ENCODE measurements around the gene TMEM191C.

Gene TMEM191C

GRCh38 chr22:21447694-21448402 lies 19.3 kb upstream of the TMEM191C start:
- no peaks in the 10 kb centered on the region for H3K36me3 ChIP-seq (ENCODE audit: insufficient read depth)

GRCh38 chr22:21448627-21449416 lies 18.4 kb upstream of the TMEM191C start:
- Histone ChIP-seq H3K36me3 (ENCODE audit: insufficient read depth) (no peaks in the 10 kb centered on the region), H4K20me1 (ENCODE audit: insufficient read depth) (no peaks in the 10 kb centered on the region), H3K4me1 (ENCODE audit: low read depth, poor library complexity, severe bottlenecking) (no peaks in the 10 kb centered on the region), H3K27me3 (ENCODE audit: insufficient read depth, low read depth) (no peaks in the 10 kb centered on the region), H3K4me2 (no peak overlapping the region), H3K4me3 (IDR thresholded peaks at IDR 0.05; ENCODE audit: insufficient read depth, low read depth, low read length) (no peak overlapping the region), H3K9ac (no peak overlapping the region), H3K79me2 (ENCODE audit: insufficient read depth, low read depth) (no peaks in the 10 kb centered on the region), H3K27ac (no peak overlapping the region), H2AFZ (ENCODE audit: low read depth) (no peak overlapping the region)
- TF ChIP-seq CTCF (conservative IDR thresholded peaks at IDR 0.05; ENCODE audit: low read depth, low read length), result no peak

More at GRCh38 chr22:21447694-21448402, 19.3 kb upstream of the TMEM191C start:
- Histone ChIP-seq H3K9ac (no peak overlapping the region), H4K20me1 (ENCODE audit: insufficient read depth) (no peaks in the 10 kb centered on the region), H3K4me1 (ENCODE audit: low read depth, poor library complexity, severe bottlenecking) (no peaks in the 10 kb centered on the region), H2AFZ (ENCODE audit: low read depth) (no peak overlapping the region), H3K79me2 (ENCODE audit: insufficient read depth, low read depth) (no peaks in the 10 kb centered on the region), H3K27me3 (ENCODE audit: insufficient read depth, low read depth) (no peaks in the 10 kb centered on the region), H3K4me2 (no peak overlapping the region), H3K4me3 (IDR thresholded peaks at IDR 0.05; ENCODE audit: insufficient read depth, low read depth, low read length) (no peak overlapping the region), H3K27ac (no peak overlapping the region)
- no peak for TF ChIP-seq CTCF (conservative IDR thresholded peaks at IDR 0.05; ENCODE audit: low read depth, low read length)

- TF ChIP-seq CTCF (conservative IDR thresholded peaks at IDR 0.05; ENCODE audit: low read depth, low read length), result no peak
- Histone ChIP-seq H3K9ac (no peak overlapping the region), H3K4me1 (ENCODE audit: low read depth, poor library complexity, severe bottlenecking) (no peaks in the 10 kb centered on the region), H3K27ac (no peak overlapping the region), H2AFZ (ENCODE audit: low read depth) (no peak overlapping the region), H3K4me2 (no peak overlapping the region), H3K4me3 (IDR thresholded peaks at IDR 0.05; ENCODE audit: insufficient read depth, low read depth, low read length) (no peak overlapping the region), H4K20me1 (ENCODE audit: insufficient read depth) (no peaks in the 10 kb centered on the region), H3K36me3 (ENCODE audit: insufficient read depth) (no peaks in the 10 kb centered on the region), H3K27me3 (ENCODE audit: insufficient read depth, low read depth) (no peaks in the 10 kb centered on the region), H3K79me2 (ENCODE audit: insufficient read depth, low read depth) (no peaks in the 10 kb centered on the region)
Measured at GRCh38 chr22:21449531-21450319, 17.5 kb upstream of the TMEM191C start.

- Histone ChIP-seq H3K27ac (no peak overlapping the region), H3K4me1 (ENCODE audit: low read depth, poor library complexity, severe bottlenecking) (no peaks in the 10 kb centered on the region), H4K20me1 (ENCODE audit: insufficient read depth) (no peaks in the 10 kb centered on the region), H3K36me3 (ENCODE audit: insufficient read depth) (no peaks in the 10 kb centered on the region), H3K4me3 (IDR thresholded peaks at IDR 0.05; ENCODE audit: insufficient read depth, low read depth, low read length) (no peak overlapping the region), H3K79me2 (ENCODE audit: insufficient read depth, low read depth) (no peaks in the 10 kb centered on the region), H3K4me2 (no peak overlapping the region), H3K27me3 (ENCODE audit: insufficient read depth, low read depth) (no peaks in the 10 kb centered on the region), H2AFZ (ENCODE audit: low read depth) (no peak overlapping the region), H3K9ac (no peak overlapping the region)
- no peak for TF ChIP-seq CTCF (conservative IDR thresholded peaks at IDR 0.05; ENCODE audit: low read depth, low read length)
Measured at GRCh38 chr22:21450320-21450831, 16.8 kb upstream of the TMEM191C start.
